Skeletal muscle satellite cell (primary cell): ENCODE measurements around the gene IFI35.

Experiments
- H3K27me3 ChIP-seq: 2 replicates; pipeline ENCODE4 v1.7.0; 2013; ENCODE audit warnings: low read length; ENCODE audit not compliant: control insufficient read depth, insufficient read depth
- H3K36me3 ChIP-seq: 2 replicates; pipeline ENCODE4 v1.7.0; 2013; ENCODE audit warnings: mild to moderate bottlenecking, control low read depth, low read length; ENCODE audit not compliant: insufficient read depth
- H3K4me1 ChIP-seq: 2 replicates; pipeline ENCODE4 v1.7.0; 2013; ENCODE audit warnings: low read length; ENCODE audit not compliant: control insufficient read depth, insufficient read depth
- H3K4me2 ChIP-seq: 2 replicates; pipeline ENCODE4 v1.7.0; 2013; ENCODE audit warnings: mild to moderate bottlenecking, low read length
- H3K4me3 ChIP-seq: 2 replicates; pipeline ENCODE4 v1.7.0; 2013; ENCODE audit warnings: low read length
- H3K9ac ChIP-seq: 2 replicates; pipeline ENCODE4 v1.7.0; 2013; ENCODE audit warnings: mild to moderate bottlenecking, low read depth, low read length, moderate library complexity
- H3K9me3 ChIP-seq: replicated peaks from 2 replicates; pipeline ENCODE4 v1.7.0; 2013; ENCODE audit warnings: mild to moderate bottlenecking, control low read depth, low read length

IFI35 gene

DNA sequence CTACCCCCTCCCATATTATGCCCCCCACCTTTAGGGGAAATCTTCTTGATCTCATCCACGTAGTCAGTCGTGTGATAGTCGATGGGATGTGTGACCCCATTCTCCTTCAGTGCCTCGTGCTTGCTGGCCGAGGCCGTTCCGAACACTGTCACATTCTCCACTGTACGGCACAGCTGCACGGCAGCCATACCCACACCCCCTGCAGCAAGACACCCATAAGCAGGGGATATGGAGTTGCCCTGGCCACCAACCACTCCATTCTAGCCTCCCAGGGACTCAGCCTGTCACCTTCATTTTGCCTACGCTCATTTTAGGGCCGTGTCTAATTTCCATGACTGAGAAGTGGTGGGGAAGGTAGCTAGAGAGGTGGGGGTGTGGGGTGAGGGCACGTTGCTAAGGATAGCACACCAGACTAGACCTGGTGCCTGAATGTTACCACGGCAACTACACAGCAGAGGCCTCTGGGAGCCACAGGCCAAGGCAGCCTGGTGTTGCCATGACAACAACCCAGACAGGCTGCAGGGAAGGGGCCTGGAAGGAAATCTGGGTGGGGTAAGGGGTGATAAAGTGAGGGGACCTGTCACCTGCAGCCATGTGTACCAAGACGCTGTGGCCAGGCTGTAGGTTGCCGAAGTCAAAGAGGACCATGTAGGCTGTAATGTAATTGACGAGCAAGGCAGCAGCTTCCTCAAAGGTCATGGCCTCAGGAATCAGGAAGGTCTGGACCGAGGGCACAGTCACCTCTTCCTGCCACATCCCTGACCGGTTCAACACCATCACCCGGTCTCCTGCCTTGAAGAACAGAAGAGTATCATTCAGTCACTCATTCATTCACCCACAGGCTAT, 11.6 kb downstream of the IFI35 start:
- Histone ChIP-seq H3K9ac (no peak overlapping the region), H3K9me3 (no peaks in the 10 kb centered on the region), H3K27me3 (no peaks in the 10 kb centered on the region)

DNA sequence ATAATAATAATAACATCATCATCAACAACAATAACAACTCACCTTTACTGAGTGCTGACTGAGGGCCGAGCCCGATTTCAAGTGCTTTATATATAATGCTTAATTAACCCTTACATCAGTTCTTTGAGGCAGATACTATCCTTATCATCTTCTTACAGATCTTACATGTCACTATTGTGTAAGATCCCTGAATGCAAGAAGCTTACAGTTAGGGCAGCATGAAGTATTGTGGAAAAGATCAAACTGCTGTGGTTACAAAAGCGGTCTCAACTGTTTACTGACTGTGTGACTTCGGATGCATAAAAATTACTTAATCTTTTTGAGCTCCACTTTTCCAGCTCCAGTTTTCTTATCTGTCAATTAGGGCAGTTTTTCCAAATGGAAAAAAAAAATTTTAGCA, 12.3 kb downstream of the IFI35 start:
- Histone ChIP-seq H3K27me3 (no peaks in the 10 kb centered on the region), H3K36me3 (peaks cover 42% of the 10 kb centered on the region), H3K9me3 (no peaks in the 10 kb centered on the region), H3K4me2 (peak overlapping the region; percentile 65), H3K4me3 (no peak overlapping the region), H3K4me1 (peaks cover 29% of the 10 kb centered on the region), H3K9ac (no peak overlapping the region)

More for the DNA sequence above, 11.6 kb downstream of the IFI35 start:
- peaks cover 29% of the 10 kb centered on the region for H3K4me1 ChIP-seq
- H3K4me3 ChIP-seq = no peak overlapping the region
- peak overlapping the region; percentile 65 for H3K4me2 ChIP-seq
- H3K36me3 ChIP-seq = peaks cover 46% of the 10 kb centered on the region

DNA sequence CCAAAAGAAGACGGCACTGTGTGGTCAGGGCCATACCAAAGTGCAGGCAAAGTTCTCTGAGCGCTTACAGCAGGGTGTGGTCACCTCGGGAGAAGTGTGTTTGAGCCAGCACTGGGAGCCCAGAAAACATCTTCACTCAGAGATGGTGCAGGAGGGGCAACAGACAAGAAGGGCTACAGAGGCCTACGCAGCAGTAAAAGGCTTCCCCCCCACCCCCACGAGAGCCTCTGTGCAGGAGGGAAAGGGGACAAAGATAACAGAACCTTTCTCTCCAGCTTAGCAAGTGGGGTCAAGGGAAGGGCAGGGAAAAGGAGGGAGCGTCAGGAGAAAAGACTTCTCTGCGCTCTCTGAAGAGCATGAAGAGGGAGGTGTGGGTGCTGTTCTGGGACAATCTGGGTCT, 12.8 kb downstream of the IFI35 start:
- Histone ChIP-seq H3K36me3 (peaks cover 38% of the 10 kb centered on the region), H3K4me3 (peak overlapping the region; percentile 41), H3K27me3 (no peaks in the 10 kb centered on the region), H3K4me2 (peak overlapping the region; percentile 65), H3K4me1 (peaks cover 29% of the 10 kb centered on the region), H3K9me3 (no peaks in the 10 kb centered on the region), H3K9ac (no peak overlapping the region)

DNA sequence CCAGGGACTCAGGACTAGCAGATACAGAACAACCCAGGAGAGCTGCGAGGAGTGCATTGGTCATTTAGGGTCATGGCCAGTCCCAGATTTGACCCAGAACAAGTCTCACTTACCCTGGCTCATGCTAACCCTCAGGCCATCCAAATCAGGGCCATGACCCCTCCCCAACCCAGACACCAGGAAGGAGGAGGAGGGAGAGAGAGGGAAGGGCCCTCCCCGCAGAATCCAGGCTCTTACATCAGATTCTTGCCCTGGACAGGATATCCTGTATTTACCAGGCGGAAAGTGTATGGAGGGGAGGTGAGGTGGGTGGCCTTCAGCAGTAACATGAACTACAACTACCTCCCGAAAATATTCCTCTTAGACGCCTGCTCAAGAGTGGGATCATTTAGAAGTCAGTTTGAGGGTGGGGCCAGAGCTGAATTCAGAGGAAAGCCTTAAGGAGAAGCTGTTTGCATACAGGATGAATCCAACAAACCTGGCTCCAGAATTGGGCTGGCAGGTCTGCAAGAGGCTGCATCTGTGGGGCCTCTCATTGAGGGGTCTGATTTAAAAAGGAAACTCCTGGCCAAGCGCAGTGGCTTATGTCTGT, 13.5 kb downstream of the IFI35 start:
- Histone ChIP-seq H3K9ac (no peak overlapping the region), H3K27me3 (no peaks in the 10 kb centered on the region), H3K4me2 (peak overlapping the region; percentile 65), H3K9me3 (no peaks in the 10 kb centered on the region), H3K36me3 (peaks cover 31% of the 10 kb centered on the region), H3K4me1 (peaks cover 33% of the 10 kb centered on the region), H3K4me3 (peak overlapping the region; percentile 41)

DNA sequence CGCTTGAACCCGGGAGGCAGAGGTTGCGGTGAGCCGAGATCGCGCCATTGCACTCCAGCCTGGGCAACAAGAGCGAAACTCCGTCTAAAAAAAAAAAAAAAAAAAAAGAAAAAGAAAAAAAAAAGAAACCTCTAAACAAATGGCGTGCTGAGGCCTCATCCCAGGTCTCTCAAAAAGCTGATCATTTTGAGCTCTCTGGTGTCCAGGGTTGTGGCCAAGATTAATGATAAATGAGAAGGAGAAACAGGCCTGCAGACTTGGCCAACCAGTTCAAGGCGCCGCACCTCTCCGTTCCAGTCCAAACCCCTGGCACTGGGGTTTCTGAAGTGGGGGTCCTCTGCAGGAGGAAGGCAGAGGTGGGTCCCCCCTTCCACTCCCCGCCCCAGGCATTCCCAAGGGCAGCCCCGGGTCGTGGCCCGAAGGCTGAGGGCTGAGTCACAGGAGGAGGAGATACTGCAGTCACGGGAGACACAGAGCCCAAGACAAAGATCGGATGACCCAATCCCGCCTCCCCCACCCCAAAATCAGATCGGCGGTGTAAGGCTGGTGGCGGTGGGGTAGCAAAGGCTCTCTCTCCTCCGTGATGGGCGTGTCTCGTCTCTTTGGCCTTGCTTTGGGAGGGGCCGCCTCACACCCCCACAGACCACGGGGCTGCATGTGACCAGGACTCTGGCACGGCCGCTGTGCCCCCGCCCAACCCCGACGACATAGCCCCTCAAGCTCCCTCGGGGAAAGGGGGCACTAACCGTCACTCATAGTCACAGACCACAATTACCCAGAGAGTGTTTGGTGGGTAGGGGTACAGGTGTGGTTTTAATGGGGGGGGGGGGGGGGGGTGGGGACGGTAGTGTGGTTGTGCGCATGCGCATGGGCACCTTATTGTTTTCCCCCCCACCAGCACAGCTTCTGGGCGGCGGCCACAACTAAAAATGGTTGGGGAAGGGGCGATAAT, 14.5 kb downstream of the IFI35 start:
- no peaks in the 10 kb centered on the region for H3K27me3 ChIP-seq
- peak overlapping the region; percentile 82 for H3K9ac ChIP-seq
- H3K36me3 ChIP-seq = peaks cover 22% of the 10 kb centered on the region
- H3K4me2 ChIP-seq = peak overlapping the region; percentile 88
- H3K9me3 ChIP-seq = no peaks in the 10 kb centered on the region
- peaks cover 30% of the 10 kb centered on the region for H3K4me1 ChIP-seq
- peak overlapping the region; percentile 96 for H3K4me3 ChIP-seq

DNA sequence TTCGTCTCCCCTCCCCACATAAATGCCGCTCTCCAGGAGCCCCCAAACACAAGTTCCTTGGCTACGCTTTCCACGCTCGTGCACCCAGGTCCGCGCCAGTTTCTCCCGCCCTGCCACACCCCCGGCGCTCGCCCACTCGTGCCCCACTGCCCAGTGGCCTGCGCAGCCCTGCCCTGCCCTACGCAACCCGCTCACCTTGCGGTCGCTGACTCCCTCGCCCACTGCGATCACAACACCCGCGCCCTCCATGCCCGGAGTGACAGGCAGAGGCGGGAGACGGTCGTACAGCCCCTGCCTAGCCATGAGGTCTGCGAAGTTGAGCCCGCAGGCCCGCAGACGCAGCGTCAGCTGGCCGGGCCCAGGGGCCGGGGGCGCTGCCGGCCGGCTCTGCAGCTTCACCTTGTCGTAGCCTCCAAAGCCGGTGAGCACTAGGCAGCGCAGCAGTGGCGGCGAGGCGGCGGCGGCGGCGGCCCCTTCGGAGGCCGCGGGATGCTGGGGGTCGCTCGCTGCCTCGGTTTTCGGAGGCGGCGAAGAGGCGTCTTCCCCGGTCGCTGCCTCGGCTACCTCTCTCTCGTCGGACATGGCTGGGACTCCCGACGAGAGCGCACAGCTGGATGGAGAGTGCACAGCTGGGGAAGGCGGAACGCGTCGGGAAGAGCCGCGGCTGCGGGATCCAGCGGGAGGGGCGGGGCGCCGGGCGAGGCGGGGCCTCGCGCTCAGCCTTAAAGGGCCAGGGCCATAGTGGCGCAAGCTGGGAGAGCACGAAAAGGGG, 15.3 kb downstream of the IFI35 start, which contains the start of gene VAT1:
Gene VAT1, minus strand, starts transcription at position 645 of the 772 bp plus-strand sequence. Its CDS starts 63 bp downstream, at position 582.
- Histone ChIP-seq H3K9ac (peak within 1 kb of the TSS; percentile 82), H3K27me3 (no peaks in the 10 kb centered on the region), H3K4me3 (peak within 1 kb of the TSS; percentile 96), H3K4me2 (peak within 1 kb of the TSS; percentile 88), H3K9me3 (no peaks in the 10 kb centered on the region), H3K4me1 (peaks cover 30% of the 10 kb centered on the region), H3K36me3 (peaks cover 17% of the 10 kb centered on the region)

DNA sequence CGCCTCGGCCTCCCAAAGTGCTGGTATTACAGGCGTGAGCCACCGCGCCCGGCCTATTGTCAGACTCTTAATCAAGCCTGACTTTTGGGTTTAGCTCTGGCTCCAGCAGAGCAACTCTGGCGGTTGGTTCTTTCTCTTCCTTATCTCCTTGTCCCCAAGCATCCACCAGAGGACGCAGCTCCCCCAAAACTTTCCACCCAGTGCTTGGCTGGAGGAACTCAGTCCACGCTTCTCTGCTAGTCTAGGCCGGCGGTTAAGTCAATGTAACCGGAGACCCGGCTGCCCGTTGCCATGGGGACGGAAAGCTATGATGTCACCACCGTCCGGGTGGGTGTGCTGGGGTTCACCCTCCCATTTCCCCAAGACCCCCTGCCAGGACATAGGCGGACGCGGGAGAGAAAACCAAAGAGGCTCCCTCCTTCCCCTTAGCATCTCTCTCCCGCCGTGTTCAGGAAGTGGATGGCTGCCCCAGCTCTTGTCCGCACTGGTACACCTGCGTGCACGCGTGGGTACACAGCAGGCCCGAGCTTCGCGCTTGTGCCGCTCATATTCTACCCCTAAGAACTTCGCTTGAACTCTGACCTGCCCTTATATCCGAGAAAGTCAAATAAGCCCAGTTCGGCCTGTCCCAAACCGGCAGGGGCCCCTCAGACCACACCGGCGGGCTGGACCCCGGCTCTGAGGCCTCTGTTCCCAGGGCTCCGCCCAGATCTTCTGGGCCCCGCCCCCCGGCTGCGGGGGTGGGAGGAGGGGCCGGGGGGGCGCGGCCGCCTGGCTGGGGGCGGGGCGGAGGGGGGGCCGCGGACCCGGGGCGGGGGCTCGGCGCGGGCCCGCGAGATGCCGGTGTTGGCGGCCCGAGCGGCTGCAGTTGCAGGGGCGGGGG, 18.1 kb downstream of the IFI35 start, which contains the start of gene RND2:
Gene RND2, plus strand, starts transcription at position 825 of the 883 bp plus-strand sequence. CDS start 117 bp downstream, outside the sequence.
- Histone ChIP-seq H3K9ac (peak within 1 kb of the TSS; percentile 56), H3K4me2 (peak within 1 kb of the TSS; percentile 95), H3K9me3 (no peaks in the 10 kb centered on the region), H3K36me3 (no peaks in the 10 kb centered on the region), H3K4me1 (peaks cover 35% of the 10 kb centered on the region), H3K27me3 (no peaks in the 10 kb centered on the region), H3K4me3 (peak within 1 kb of the TSS; percentile 67)

DNA sequence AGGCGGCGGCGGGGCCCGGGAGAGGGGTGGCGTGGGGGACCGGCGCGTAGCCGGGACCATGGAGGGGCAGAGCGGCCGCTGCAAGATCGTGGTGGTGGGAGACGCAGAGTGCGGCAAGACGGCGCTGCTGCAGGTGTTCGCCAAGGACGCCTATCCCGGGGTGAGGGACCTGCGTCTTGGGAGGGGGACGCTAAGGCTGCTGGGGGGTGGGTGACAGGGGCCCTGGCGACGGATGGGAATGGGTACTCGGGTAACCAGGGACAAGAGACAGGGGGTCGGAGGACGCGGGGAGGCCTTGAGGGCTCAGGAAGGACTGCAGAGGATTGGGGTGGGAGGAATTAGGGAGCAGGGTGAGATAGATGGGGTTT, 18.7 kb downstream of the IFI35 start:
- no peak overlapping the region for H3K4me3 ChIP-seq

DNA sequence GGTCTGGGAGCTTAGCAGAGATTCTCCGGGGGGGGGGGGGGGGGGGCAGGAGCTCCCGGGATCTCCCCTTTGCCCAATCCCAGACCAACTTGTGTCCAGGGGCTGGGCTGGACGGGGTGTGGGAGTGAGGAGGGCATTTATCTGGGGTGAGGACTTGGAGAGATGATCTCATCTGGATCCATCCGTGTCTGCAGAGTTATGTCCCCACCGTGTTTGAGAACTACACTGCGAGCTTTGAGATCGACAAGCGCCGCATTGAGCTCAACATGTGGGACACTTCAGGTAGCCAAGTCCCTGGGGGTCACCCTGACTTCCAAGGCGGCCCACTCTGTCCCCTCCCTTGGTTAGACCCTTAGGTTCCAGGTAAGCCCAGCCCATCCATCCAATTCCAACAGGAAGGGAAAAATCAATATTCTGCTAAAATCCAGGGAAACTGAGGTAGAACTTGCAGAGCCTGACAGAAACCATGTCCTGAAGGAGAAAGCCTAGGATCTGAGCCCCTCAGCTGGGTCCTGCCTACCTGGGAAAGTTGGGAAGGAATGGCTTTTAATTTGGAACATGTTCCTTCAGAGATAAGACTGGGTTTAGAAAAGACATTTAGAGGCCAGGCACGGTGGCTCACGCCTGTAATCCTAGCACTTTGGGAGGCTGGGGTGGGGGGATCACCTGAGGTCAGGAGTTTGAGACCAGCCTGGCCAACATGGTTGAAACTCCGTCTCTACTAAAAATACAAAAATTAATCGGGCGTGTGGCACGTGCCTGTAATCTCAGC, 19.4 kb downstream of the IFI35 start:
- no peak overlapping the region for H3K4me3 ChIP-seq
- H3K4me1 ChIP-seq = peaks cover 32% of the 10 kb centered on the region
- H3K27me3 ChIP-seq = no peaks in the 10 kb centered on the region

More for the DNA sequence above, 18.7 kb downstream of the IFI35 start:
- Histone ChIP-seq H3K9me3 (no peaks in the 10 kb centered on the region), H3K36me3 (no peaks in the 10 kb centered on the region), H3K9ac (no peak overlapping the region), H3K4me2 (peak overlapping the region; percentile 37), H3K27me3 (no peaks in the 10 kb centered on the region), H3K4me1 (peaks cover 35% of the 10 kb centered on the region)

More for the DNA sequence above, 19.4 kb downstream of the IFI35 start:
- Histone ChIP-seq H3K4me2 (no peak overlapping the region), H3K9ac (no peak overlapping the region), H3K36me3 (no peaks in the 10 kb centered on the region), H3K9me3 (no peaks in the 10 kb centered on the region)
